Fibroblast of skin of back (primary cell): ENCODE results near the gene APBB2.

Source experiments
- DNase-seq: peaks from one replicate; pipeline ENCODE4 v3.0.0-alpha.2; 2013

APBB2 gene

GRCh38 chr4:40890764-40891163, 323.6 kb downstream of the APBB2 start:
- DNase-seq = no peak

- DNase-seq = no peak
These were observed 324.1 kb downstream of the APBB2 start for GRCh38 chr4:40890199-40890598.

- no peak for DNase-seq
These were observed 325.4 kb downstream of the APBB2 start for GRCh38 chr4:40888933-40889332.

GRCh38 chr4:40887764-40888131, 326.6 kb downstream of the APBB2 start:
- peak; percentile 41 for DNase-seq

GRCh38 chr4:40886931-40887763, 327.2 kb downstream of the APBB2 start:
- DNase-seq = no peak

- no peak for DNase-seq
These were observed 332.5 kb downstream of the APBB2 start for GRCh38 chr4:40881851-40882250.

- DNase-seq = no peak
These were observed 333.2 kb downstream of the APBB2 start for GRCh38 chr4:40881096-40881495.

GRCh38 chr4:40878548-40879055, 335.7 kb downstream of the APBB2 start:
- no peak for DNase-seq

GRCh38 chr4:40877081-40877480, 337.3 kb downstream of the APBB2 start:
- DNase-seq = no peak

GRCh38 chr4:40875507-40876150, 338.7 kb downstream of the APBB2 start:
- no peak for DNase-seq

GRCh38 chr4:40874901-40875300, 339.4 kb downstream of the APBB2 start:
- no peak for DNase-seq

- DNase-seq = no peak
These were observed 340.0 kb downstream of the APBB2 start for GRCh38 chr4:40874331-40874730.

GRCh38 chr4:40871695-40872250, 342.6 kb downstream of the APBB2 start:
- no peak for DNase-seq

- DNase-seq = no peak
These were observed 344.2 kb downstream of the APBB2 start for GRCh38 chr4:40870150-40870549.

GRCh38 chr4:40865696-40866095, 348.6 kb downstream of the APBB2 start:
- peak; percentile 15 for DNase-seq

GRCh38 chr4:40864531-40864930, 349.8 kb downstream of the APBB2 start:
- no peak for DNase-seq

GRCh38 chr4:40858962-40859361, 355.4 kb downstream of the APBB2 start:
- no peak for DNase-seq

GRCh38 chr4:40857956-40858355, 356.4 kb downstream of the APBB2 start:
- no peak for DNase-seq

GRCh38 chr4:40856840-40857362, 357.4 kb downstream of the APBB2 start:
- DNase-seq = peak; percentile 58

GRCh38 chr4:40856277-40856839, 358.0 kb downstream of the APBB2 start:
- no peak for DNase-seq

- DNase-seq = no peak
These were observed 363.8 kb downstream of the APBB2 start for GRCh38 chr4:40850496-40850895.

GRCh38 chr4:40848940-40849339, 365.4 kb downstream of the APBB2 start:
- DNase-seq = peak; percentile 19

- no peak for DNase-seq
These were observed 366.1 kb downstream of the APBB2 start for GRCh38 chr4:40848251-40848650.
